AG09309 (cell line): Measurements from ENCODE around the gene PSME4.
"Not testable (repeated sequence)": the region's sequence is repeated elsewhere in the genome, so short reads cannot be mapped to it uniquely, and the experiment has no call there.

Source experiments
- DNase-seq: peaks from one replicate; pipeline ENCODE4 v3.0.0-alpha.2; 2010; ENCODE audit warnings: low read depth
- H3K4me3 ChIP-seq: 2 replicates; pipeline ENCODE4 v1.5.1; 2011; ENCODE audit warnings: mild to moderate bottlenecking, low read depth, low read length, moderate library complexity; ENCODE audit not compliant: control insufficient read depth
- CTCF ChIP-seq: IDR thresholded peaks from 2 replicates; pipeline ENCODE4 v1.5.1; 2011; ENCODE audit warnings: mild to moderate bottlenecking, low read depth, low read length, inconsistent platforms; ENCODE audit not compliant: insufficient read depth, control insufficient read depth; ENCODE audit errors: missing control alignments

The PSME4 gene

DNA sequence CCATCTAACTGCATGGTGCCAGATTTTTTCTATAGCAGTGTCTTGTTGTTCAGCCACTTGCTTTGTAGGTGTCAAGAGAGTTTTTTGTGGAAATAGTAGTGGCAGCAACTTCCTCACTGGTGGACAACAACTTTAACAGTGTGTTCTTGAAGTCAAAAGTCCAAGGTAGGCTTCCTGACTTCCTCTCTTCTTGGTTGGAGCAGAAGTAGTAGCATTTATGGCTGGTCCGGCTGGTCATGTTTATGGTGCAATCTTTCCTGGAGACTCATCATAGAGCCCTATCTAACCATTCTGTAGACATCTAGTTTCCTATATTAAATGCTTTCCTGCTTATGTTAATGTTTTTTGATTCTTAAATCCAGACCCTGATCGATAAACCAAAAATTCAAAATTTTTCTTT lies 122.7 kb downstream of the PSME4 start:
- no peak for TF ChIP-seq CTCF
- H3K4me3 ChIP-seq, result no peak overlapping the region
- no peak for DNase-seq

DNA sequence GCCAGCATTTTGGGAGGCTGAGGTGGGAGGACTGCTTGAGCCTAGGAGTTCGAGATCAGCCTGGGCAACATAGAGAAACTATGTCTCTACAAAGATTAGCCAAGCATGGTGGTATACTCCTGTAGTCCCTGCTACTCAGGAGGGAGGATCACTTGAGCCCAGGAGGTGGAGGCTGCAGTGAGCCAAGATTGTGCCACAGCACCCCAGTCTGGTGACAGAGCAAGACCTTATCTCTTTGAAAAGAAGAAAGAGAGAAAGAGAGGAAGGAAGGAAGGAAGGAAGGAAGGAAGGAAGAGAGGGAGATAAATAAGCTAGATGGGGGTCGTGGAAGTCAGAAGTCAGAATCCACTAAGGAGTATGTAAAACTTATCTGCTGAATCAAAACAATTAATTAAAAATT lies 127.2 kb downstream of the PSME4 start:
- TF ChIP-seq CTCF, result no peak

DNA sequence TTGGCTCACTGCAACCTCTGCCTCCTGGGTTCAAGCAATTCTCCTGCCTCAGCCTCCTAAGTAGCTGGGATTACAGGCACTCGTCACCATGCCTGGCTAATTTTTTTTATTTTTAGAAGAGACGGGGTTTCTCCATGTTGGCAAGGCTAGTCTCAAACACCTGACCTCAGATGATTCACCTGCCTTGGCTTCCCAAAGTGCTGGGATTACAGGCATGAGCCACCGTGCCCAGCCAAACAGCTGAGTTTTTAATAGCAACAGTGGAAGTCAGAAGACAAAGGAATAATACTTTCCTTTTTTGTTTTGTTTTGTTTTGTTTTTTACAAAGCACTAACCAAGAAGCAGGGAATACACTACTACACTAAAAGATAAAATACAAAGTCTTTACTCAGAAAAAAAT lies 127.9 kb downstream of the PSME4 start:
- no peak overlapping the region for H3K4me3 ChIP-seq
- TF ChIP-seq CTCF, result no peak
- DNase-seq, result no peak

More for the DNA sequence above, 127.2 kb downstream of the PSME4 start:
- no peak for DNase-seq
- no peak overlapping the region for H3K4me3 ChIP-seq

DNA sequence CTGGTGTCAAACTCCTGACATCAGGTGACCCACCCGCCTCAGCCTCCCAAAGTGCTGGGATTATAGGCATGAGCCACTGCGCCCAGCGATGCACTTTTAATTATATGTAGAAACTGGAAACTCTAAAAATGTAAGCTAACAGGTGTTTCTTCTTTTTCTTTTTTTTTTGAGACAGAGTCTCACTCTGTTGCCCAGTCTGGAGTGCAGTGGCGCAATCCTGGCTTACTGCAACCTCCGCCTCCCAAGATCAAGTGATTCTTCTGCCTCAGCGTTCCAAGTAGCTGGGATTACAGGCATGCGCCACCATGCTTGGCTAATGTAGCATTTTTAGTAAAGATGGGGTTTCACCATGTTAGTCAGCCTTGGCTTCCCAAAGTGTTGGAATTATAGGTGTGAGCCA lies 129.1 kb downstream of the PSME4 start:
- H3K4me3 ChIP-seq, DNase-seq: not testable (repeated sequence)

DNA sequence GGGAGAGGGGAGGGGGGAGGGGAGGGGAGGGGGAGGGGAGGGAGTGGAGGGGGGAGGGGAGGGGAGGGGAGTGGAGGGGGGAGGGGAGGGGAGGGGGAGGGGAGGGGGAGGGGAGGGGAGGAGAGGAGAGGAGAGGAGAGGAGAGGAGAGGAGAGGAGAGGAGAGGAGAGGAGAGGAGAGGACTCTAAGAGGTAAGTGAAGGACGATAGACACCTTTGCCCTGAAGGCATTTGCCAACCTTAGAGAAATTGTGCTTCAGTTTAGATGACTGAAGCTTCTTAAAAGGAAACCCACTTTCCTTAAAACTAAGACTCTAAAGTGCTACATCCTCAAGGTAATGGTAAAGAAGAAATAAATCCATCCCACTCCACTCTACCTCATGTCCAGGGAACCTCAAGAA lies 130.2 kb downstream of the PSME4 start:
- no peak for TF ChIP-seq CTCF
- DNase-seq, result no peak
- no peak overlapping the region for H3K4me3 ChIP-seq

DNA sequence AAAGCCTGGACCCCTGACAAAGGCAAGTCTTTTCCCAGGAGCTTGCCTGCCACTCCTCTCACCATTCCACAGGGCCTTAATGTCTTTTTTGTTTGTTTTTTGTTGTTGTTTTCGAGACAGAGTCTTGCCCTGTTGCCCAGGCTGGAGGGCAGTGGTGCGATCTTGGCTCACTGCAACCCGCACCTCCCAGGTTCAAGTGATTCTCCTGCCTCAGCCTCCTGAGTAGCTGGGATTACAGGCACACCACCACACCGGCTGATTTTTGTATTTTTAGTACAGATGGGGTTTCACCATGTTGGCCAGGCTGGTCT lies 140.9 kb downstream of the PSME4 start:
- not testable (repeated sequence) for H3K4me3 ChIP-seq, DNase-seq

GRCh38 chr2:53829273-53829979 lies 141.4 kb downstream of the PSME4 start:
- TF ChIP-seq CTCF, result no peak
- DNase-seq, result no peak
- H3K4me3 ChIP-seq, result no peak overlapping the region

GRCh38 chr2:53828331-53828730 lies 142.5 kb downstream of the PSME4 start:
- DNase-seq, result no peak
- H3K4me3 ChIP-seq, result no peak overlapping the region
- no peak for TF ChIP-seq CTCF
